HuH-7.5 (cell line): Measurements from ENCODE around the gene YOD1.

Experiments used
- DNase-seq: peaks from one replicate; pipeline ENCODE4 v3.0.0; 2011; ENCODE audit warnings: low spot score

The YOD1 gene

GRCh38 chr1:207025146-207025880, 25.7 kb downstream of the YOD1 start:
- DNase-seq: no peak

- no peak for DNase-seq
These were observed 26.5 kb downstream of the YOD1 start for GRCh38 chr1:207024202-207025145.

- DNase-seq: no peak
These were observed 27.9 kb downstream of the YOD1 start for GRCh38 chr1:207022996-207023679.

GRCh38 chr1:207021876-207022596, 29.0 kb downstream of the YOD1 start:
- no peak for DNase-seq

- DNase-seq: no peak
These were observed 29.7 kb downstream of the YOD1 start for GRCh38 chr1:207021139-207021861.

GRCh38 chr1:207020709-207021107, 30.3 kb downstream of the YOD1 start:
- DNase-seq: no peak

- DNase-seq: no peak
These were observed 30.8 kb downstream of the YOD1 start for GRCh38 chr1:207020065-207020708.

GRCh38 chr1:207019661-207020060, 31.3 kb downstream of the YOD1 start:
- no peak for DNase-seq

- DNase-seq: no peak
These were observed 31.8 kb downstream of the YOD1 start for GRCh38 chr1:207019161-207019560.

GRCh38 chr1:207018707-207019106, 32.3 kb downstream of the YOD1 start:
- DNase-seq: no peak

- no peak for DNase-seq
These were observed 33.1 kb downstream of the YOD1 start for GRCh38 chr1:207017615-207018559.

- no peak for DNase-seq
These were observed 35.2 kb downstream of the YOD1 start for GRCh38 chr1:207015791-207016190.

GRCh38 chr1:207014728-207015127, 36.3 kb downstream of the YOD1 start:
- DNase-seq: no peak

- DNase-seq: no peak
These were observed 37.5 kb downstream of the YOD1 start for GRCh38 chr1:207013321-207014085.

- DNase-seq: no peak
These were observed 40.3 kb downstream of the YOD1 start for GRCh38 chr1:207010726-207011125.

GRCh38 chr1:207009945-207010344, 41.1 kb downstream of the YOD1 start:
- no peak for DNase-seq

- no peak for DNase-seq
These were observed 41.7 kb downstream of the YOD1 start for GRCh38 chr1:207009182-207009850.

- no peak for DNase-seq
These were observed 43.5 kb downstream of the YOD1 start for GRCh38 chr1:207007352-207008033.
